Measurements from ENCODE around the gene MPPE1.

MPPE1 gene

DNA sequence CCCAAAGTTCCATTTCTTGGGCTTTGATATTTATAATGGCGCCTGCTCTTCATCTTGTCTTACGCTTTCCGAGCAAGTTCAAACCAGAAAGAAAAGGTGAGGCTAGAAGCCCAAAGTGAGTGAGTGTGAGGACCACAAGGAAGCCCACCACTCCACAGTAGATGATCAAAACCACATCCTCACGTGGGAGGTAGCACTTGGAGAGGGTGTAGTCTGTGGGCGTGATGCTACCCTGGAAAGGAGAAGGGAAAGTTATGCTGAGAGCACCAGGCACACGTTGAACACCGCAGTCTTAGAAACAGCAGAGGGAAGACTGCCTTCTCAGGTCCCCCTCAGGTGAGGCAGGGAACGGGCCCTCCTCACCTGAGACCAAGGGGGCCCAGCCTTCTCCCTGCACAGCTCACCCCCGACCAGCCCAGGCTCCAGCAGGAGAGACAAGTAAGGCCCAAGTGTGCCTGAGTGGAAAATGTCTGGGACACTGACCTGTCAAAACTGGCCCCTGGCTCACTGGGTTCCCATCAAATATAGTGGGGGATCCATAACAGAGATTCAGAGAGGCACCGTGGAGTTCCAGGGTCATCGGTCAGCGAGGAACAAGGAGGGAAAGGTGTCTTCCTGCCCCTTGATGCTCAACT is 23.6 kb downstream of the MPPE1 start:
- TF ChIP-seq, protein P1, sequence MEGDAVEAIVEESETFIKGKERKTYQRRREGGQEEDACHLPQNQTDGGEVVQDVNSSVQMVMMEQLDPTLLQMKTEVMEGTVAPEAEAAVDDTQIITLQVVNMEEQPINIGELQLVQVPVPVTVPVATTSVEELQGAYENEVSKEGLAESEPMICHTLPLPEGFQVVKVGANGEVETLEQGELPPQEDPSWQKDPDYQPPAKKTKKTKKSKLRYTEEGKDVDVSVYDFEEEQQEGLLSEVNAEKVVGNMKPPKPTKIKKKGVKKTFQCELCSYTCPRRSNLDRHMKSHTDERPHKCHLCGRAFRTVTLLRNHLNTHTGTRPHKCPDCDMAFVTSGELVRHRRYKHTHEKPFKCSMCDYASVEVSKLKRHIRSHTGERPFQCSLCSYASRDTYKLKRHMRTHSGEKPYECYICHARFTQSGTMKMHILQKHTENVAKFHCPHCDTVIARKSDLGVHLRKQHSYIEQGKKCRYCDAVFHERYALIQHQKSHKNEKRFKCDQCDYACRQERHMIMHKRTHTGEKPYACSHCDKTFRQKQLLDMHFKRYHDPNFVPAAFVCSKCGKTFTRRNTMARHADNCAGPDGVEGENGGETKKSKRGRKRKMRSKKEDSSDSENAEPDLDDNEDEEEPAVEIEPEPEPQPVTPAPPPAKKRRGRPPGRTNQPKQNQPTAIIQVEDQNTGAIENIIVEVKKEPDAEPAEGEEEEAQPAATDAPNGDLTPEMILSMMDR (conservative IDR thresholded peaks at IDR 0.05; ENCODE audit: control insufficient read depth, insufficient read depth, low read depth, low read length) = no peak
- no peak overlapping the region for H3K4me3 ChIP-seq (ENCODE audit: control insufficient read depth, low read depth, low read length)
- DNase-seq (ENCODE audit: low read depth) = no peak

DNA sequence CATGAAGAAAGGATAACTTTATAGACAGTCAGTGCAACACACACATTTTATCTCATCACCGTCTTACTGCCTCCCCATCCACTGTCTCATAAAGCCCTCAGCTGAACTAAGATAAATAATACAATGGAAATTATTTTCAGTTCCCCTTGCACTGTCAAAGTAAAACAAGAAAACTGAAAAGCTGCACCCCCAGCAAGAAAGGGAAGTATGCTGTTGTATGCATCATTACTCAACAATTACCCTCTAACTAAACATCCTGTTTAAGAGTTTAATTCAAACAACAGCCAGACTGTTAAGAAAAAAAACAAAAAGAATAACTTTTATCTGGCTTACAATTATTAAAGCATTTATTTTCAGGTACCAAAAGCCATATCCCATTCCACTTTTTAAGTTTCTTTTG is 25.0 kb downstream of the MPPE1 start:
- no peak overlapping the region for H3K4me3 ChIP-seq (ENCODE audit: control insufficient read depth, low read depth, low read length)
- TF ChIP-seq, protein P1 (conservative IDR thresholded peaks at IDR 0.05; ENCODE audit: control insufficient read depth, insufficient read depth, low read depth, low read length) = no peak
- DNase-seq (ENCODE audit: low read depth) = no peak

DNA sequence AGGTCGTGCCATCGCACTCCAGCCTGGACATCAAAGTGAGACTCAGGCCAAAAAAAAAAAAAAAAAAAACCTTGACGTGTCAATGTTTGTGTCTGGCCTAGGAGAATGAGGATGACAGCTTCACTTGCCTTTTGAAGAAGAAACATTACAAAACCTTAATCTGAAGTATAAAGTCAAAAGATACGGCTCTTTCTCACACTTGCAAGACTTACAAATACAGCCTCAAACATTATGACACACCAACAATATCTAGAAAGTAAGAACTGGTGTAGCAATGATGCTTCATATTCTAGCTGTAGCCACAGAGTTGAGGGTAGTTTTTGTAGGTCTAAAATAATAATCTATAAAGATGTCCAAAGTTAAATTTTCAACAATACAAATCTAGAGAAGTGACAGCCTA is 25.5 kb downstream of the MPPE1 start:
- TF ChIP-seq, protein P1 (conservative IDR thresholded peaks at IDR 0.05; ENCODE audit: control insufficient read depth, insufficient read depth, low read depth, low read length) = no peak
- no peak overlapping the region for H3K4me3 ChIP-seq (ENCODE audit: control insufficient read depth, low read depth, low read length)
- no peak for DNase-seq (ENCODE audit: low read depth)

DNA sequence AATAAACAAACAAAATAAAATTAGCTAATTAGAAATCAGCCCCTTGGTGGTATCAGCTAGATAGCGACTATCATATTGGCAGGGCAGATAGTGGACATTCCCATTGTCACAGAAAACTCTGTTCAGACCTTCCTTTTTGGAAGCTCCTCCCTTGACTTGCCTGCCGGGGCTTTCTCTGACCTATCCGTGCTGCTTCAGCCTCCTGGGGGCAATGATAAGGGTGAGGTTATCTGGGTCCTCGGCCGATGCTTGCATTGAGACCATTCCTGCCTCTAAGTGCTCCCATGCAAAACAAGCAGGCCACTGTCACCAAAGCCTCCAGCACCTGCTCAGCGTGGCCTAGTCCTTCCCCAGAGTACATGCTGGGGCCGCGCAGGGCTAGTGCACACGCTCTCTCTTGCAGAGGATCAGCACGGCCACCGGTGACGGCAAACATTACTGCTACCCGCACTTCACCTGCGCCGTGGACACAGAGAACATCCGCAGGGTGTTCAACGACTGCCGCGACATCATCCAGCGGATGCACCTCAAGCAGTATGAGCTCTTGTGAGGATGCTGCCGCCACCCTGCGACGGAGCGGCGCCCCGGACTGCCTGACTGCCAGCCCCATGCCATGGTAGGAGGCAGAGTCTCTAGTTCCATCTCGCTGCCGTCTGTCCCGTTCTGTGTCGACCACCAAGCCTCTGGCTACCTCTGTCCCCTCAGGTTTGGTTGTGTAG is 27.4 kb downstream of the MPPE1 start:
- TF ChIP-seq, protein P1 (conservative IDR thresholded peaks at IDR 0.05; ENCODE audit: control insufficient read depth, insufficient read depth, low read depth, low read length) = no peak
- H3K4me3 ChIP-seq (ENCODE audit: control insufficient read depth, low read depth, low read length) = no peak overlapping the region
- no peak for DNase-seq (ENCODE audit: low read depth)

DNA sequence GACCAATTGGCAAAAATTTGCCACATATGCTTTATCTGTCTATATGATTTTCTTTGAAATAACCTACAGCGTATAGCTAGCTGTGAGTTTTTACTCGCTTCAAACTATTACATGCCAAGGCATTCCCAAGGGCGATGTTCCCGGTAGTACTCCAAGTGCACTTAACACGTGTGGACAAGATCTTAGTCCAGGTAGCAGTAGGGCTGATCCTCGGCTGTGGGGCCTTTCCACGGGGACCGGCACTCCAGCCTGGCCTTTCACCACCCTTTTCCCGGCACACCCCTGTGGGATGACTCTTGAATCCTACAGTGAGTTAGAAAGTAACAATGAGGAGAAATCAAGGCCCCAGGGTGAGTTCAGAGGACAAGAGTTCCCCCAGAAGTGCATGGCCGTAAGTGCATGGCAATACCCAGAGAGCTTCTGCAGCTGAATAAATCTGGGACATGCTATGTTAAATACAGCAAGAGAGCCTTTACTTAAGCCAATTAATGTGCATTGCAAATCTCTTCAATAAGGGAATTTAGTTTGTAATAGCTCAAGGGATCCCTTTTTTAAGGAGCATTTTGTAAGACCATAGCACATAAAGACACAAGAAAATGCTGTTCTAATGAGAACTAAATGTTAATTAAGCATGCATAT is 30.5 kb downstream of the MPPE1 start:
- no peak overlapping the region for H3K4me3 ChIP-seq (ENCODE audit: control insufficient read depth, low read depth, low read length)

DNA sequence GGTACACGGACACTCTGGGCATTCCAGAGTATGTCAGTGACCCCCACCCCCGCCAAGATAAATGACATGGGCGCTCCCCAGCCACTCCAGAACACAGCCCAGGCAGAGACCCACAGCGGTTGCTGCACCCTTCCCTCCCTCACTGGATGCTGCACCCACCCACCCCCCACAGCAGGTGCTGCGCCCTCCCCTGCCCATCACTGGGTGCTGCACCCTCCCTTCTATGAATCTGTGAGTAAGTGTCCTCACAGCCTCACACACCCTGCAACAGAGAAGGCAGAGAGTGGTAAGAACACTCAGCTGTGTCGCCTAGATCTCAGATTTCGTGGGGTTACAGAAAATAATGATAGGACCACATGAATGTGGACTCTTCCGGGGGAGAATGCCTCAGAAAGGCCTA is 33.4 kb downstream of the MPPE1 start:
- TF ChIP-seq, protein P1 (conservative IDR thresholded peaks at IDR 0.05; ENCODE audit: control insufficient read depth, insufficient read depth, low read depth, low read length) = no peak
- no peak overlapping the region for H3K4me3 ChIP-seq (ENCODE audit: control insufficient read depth, low read depth, low read length)
- DNase-seq (ENCODE audit: low read depth) = no peak

More for the DNA sequence above, 30.5 kb downstream of the MPPE1 start:
- no peak for DNase-seq (ENCODE audit: low read depth)
- TF ChIP-seq, protein P1 (conservative IDR thresholded peaks at IDR 0.05; ENCODE audit: control insufficient read depth, insufficient read depth, low read depth, low read length) = no peak
